ENCODE measurements around the gene ORM2. TPM values are rescaled to one million over a fixed set of nuclear protein-coding genes. Genes with fewer than 3 reads are reported as not detected.

ORM2 gene
- total and polyA plus RNA-seq, 2 of the 13 experiments (the other 11 are each of a cell fraction or from before 2014, with no cell fraction given), result 565 to 824 TPM

DNA sequence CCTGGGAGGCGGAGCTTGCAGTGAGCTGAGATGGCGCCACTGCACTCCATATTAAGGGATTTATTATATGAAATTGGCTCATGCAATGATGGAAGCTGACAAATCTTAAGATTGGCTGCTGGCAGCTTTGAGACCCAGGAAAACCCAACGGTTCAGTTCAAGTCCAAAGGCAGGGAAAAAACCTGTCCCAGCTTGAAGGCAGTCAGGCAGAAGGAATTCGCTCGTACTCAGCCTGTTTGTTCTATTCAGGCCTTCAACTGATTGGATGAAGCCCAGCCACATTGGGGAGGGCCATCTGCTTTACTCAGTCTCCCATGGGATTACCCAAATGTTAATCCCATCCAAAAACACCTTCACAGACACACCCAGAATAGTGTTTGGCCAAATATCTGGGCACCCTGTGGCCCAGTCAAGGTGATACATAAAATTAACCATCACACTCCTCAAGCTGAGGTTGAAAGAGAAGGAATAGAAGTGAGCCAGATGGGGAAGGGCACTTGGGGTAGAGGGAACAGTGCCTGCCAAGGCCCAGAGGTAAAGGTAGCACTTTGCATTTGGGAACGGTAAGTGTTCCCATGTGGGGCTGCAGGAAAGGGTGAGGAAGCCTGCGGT lies 15.3 kb upstream of the ORM2 start:
- BruUV-seq (replicated peaks), result no TSS peak
- no peaks in the 10 kb centered on the region for H4K20me1 ChIP-seq (ENCODE audit: insufficient read depth, low read length)
- WGBS (ENCODE audit: low lambda C conversion rate), result 85% methylated on average over 7 of the region's 7 CpGs
- no peak overlapping the region for H3K27ac ChIP-seq (ENCODE audit: extremely low read length, insufficient read depth, low read length)
- ChIA-PET POLR2A (interaction anchor here (0.7 to 1.8 kb wide), 5 partner anchors 8 to 255 kb away, joined by 3 to 4 read pairs (median 4); partner anchors contain the start of gene ORM1), CTCF (ENCODE audit: low intra/inter-chr PET ratio, low total read pairs) (no interaction called here)
- no peak for DNase-seq (ENCODE audit: low spot score)
- peaks cover 8 to 12% of the 10 kb centered on the region in 2 experiments for H3K36me3 ChIP-seq (replicated peaks in 1 of 2; ENCODE audit: control insufficient read depth in 1 of 2, insufficient read depth in 2 of 2, low read length in 2 of 2)
- no peak overlapping the region for H3K4me3 ChIP-seq (replicated peaks in 1 of 3; ENCODE audit: insufficient read depth in 1 of 3, low read depth in 2 of 3, low read length in 3 of 3)
- no peak; the same call in 2 of the 3 replicates for ATAC-seq
- no peaks in the 10 kb centered on the region for H3K27me3 ChIP-seq (ENCODE audit: control insufficient read depth in 1 of 2, insufficient read depth in 2 of 2, low read length in 2 of 2)
- intact Hi-C loops (cut with micrococcal nuclease; ENCODE audit: unreplicated experiment), result no loop called here
- TF ChIP-seq YEATS4 (CRISPR knock-in tag; IDR thresholded peaks at IDR 0.05; ENCODE audit: borderline replicate concordance) (no peak), GATAD1 (CRISPR knock-in tag; IDR thresholded peaks at IDR 0.05) (no peak), ZNF850 (CRISPR knock-in tag; conservative IDR thresholded peaks at IDR 0.05) (no peak)
- TF ChIP-seq, protein P1, sequence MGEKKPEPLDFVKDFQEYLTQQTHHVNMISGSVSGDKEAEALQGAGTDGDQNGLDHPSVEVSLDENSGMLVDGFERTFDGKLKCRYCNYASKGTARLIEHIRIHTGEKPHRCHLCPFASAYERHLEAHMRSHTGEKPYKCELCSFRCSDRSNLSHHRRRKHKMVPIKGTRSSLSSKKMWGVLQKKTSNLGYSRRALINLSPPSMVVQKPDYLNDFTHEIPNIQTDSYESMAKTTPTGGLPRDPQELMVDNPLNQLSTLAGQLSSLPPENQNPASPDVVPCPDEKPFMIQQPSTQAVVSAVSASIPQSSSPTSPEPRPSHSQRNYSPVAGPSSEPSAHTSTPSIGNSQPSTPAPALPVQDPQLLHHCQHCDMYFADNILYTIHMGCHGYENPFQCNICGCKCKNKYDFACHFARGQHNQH (CRISPR knock-in tag; IDR thresholded peaks at IDR 0.05), result no peak
- no peaks in the 10 kb centered on the region for H3K9me3 ChIP-seq (ENCODE audit: low read length)
- H2AFZ ChIP-seq (ENCODE audit: low read length), result no peak overlapping the region
- peaks cover 11% of the 10 kb centered on the region for H3K4me1 ChIP-seq (ENCODE audit: insufficient read depth, low read length)
- no peak overlapping the region for H3K9ac ChIP-seq (ENCODE audit: insufficient read depth, low read depth, low read length)
- no peak overlapping the region for H3K4me2 ChIP-seq (ENCODE audit: low read depth, low read length)
- H3K79me2 ChIP-seq (ENCODE audit: insufficient read depth, low read length), result no peaks in the 10 kb centered on the region
- no peak for FAIRE-seq
- in situ Hi-C loops (cut with HindIII; ENCODE audit: extremely low pct_ligation_motif_present, low pct_unique_long_range_greater_than_20kb), result no loop called here

DNA sequence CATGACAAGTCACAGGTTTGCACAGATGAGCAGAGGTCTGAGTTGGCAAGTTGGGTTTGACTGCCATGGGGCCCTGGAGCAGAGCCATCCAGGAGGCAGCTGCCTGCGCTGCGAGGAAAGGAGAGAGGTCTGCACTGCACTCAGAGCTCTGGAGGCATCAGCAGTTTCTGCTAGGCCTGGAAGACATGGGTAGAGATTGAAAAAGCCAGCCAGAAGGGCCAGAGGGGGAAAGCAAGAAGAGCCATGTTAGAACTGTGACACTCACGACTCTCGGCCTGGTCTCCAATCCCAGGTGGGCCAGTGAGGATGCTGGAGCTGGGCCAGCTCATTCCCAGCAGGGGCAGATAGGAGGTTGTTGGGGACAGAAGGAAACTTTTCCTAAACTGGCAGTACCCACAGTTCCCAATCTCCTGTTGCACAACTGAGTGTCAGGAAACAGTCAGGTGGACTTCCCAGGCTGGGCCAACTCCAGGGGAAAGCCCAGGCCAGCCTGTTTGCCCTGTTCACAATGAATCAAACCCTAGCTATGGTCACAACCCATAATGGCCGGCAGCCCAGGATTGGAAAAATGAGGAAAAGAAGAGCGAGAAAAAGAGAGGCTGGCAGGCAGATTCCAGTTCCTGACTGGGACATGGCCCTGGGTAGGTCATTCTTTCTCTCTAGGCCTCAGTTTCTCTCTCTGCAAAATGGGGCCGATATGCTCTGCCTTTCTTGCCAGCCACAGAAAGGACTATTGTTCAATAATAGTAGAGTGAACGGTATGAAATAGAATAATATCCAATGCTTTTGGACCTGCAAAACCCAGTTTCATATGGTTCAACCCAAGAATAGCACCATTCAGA lies 14.6 kb upstream of the ORM2 start:
- H3K9ac ChIP-seq (ENCODE audit: insufficient read depth, low read depth, low read length), result no peak overlapping the region
- in situ Hi-C loops (cut with HindIII; ENCODE audit: extremely low pct_ligation_motif_present, low pct_unique_long_range_greater_than_20kb) (no loop called here), intact Hi-C loops (cut with micrococcal nuclease; ENCODE audit: unreplicated experiment) (no loop called here)
- H3K4me2 ChIP-seq (ENCODE audit: low read depth, low read length), result no peak overlapping the region
- no peaks in the 10 kb centered on the region for H3K9me3 ChIP-seq (ENCODE audit: low read length)
- DNase-seq (ENCODE audit: low spot score) (no peak), FAIRE-seq (no peak), ATAC-seq (peak; percentile 50)
- H3K79me2 ChIP-seq (ENCODE audit: insufficient read depth, low read length), result no peaks in the 10 kb centered on the region
- no peaks in the 10 kb centered on the region for H3K27me3 ChIP-seq (ENCODE audit: control insufficient read depth in 1 of 2, insufficient read depth in 2 of 2, low read length in 2 of 2)
- H3K36me3 ChIP-seq (replicated peaks in 1 of 2; ENCODE audit: control insufficient read depth in 1 of 2, insufficient read depth in 2 of 2, low read length in 2 of 2), result peaks cover 7% of the 10 kb centered on the region in 2 experiments
- 85% methylated on average over 8 of the region's 8 CpGs for WGBS (ENCODE audit: low lambda C conversion rate)
- ChIA-PET CTCF (ENCODE audit: low intra/inter-chr PET ratio, low total read pairs) (no interaction called here), POLR2A (interaction anchor here (1.2 to 1.8 kb wide), 4 partner anchors 10 to 256 kb away, joined by 3 to 4 read pairs (median 4); no protein-coding TSS in a partner anchor)
- peaks cover 11% of the 10 kb centered on the region for H3K4me1 ChIP-seq (ENCODE audit: insufficient read depth, low read length)
- H4K20me1 ChIP-seq (ENCODE audit: insufficient read depth, low read length), result no peaks in the 10 kb centered on the region
- no peak overlapping the region for H3K27ac ChIP-seq (ENCODE audit: extremely low read length, insufficient read depth, low read length)
- H2AFZ ChIP-seq (ENCODE audit: low read length), result no peak overlapping the region
- no peak overlapping the region for H3K4me3 ChIP-seq (replicated peaks in 1 of 3; ENCODE audit: insufficient read depth in 1 of 3, low read depth in 2 of 3, low read length in 3 of 3)
- BruUV-seq (replicated peaks), result no TSS peak
- TF ChIP-seq ZC3H13 (CRISPR knock-in tag; IDR thresholded peaks at IDR 0.05) (no peak), NR2F6 (IDR thresholded peaks at IDR 0.05) (no peak), NR2F6 (CRISPR knock-in tag; IDR thresholded peaks at IDR 0.05) (no peak), ZFP82 (CRISPR knock-in tag; IDR thresholded peaks at IDR 0.05; ENCODE audit: borderline replicate concordance) (no peak)
- TF ChIP-seq, protein P2, sequence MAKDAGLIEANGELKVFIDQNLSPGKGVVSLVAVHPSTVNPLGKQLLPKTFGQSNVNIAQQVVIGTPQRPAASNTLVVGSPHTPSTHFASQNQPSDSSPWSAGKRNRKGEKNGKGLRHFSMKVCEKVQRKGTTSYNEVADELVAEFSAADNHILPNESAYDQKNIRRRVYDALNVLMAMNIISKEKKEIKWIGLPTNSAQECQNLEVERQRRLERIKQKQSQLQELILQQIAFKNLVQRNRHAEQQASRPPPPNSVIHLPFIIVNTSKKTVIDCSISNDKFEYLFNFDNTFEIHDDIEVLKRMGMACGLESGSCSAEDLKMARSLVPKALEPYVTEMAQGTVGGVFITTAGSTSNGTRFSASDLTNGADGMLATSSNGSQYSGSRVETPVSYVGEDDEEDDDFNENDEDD (CRISPR knock-in tag; IDR thresholded peaks at IDR 0.05; ENCODE audit: borderline replicate concordance), result no peak
- TF ChIP-seq, protein P3, sequence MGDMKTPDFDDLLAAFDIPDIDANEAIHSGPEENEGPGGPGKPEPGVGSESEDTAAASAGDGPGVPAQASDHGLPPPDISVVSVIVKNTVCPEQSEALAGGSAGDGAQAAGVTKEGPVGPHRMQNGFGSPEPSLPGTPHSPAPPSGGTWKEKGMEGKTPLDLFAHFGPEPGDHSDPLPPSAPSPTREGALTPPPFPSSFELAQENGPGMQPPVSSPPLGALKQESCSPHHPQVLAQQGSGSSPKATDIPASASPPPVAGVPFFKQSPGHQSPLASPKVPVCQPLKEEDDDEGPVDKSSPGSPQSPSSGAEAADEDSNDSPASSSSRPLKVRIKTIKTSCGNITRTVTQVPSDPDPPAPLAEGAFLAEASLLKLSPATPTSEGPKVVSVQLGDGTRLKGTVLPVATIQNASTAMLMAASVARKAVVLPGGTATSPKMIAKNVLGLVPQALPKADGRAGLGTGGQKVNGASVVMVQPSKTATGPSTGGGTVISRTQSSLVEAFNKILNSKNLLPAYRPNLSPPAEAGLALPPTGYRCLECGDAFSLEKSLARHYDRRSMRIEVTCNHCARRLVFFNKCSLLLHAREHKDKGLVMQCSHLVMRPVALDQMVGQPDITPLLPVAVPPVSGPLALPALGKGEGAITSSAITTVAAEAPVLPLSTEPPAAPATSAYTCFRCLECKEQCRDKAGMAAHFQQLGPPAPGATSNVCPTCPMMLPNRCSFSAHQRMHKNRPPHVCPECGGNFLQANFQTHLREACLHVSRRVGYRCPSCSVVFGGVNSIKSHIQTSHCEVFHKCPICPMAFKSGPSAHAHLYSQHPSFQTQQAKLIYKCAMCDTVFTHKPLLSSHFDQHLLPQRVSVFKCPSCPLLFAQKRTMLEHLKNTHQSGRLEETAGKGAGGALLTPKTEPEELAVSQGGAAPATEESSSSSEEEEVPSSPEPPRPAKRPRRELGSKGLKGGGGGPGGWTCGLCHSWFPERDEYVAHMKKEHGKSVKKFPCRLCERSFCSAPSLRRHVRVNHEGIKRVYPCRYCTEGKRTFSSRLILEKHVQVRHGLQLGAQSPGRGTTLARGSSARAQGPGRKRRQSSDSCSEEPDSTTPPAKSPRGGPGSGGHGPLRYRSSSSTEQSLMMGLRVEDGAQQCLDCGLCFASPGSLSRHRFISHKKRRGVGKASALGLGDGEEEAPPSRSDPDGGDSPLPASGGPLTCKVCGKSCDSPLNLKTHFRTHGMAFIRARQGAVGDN (CRISPR knock-in tag; IDR thresholded peaks at IDR 0.05), result peak; percentile 16; the same call in 1 of the 2 replicates

All from HepG2 (cell line).